ENCODE measurements around the gene FMN2. TPM values are rescaled to one million over a fixed set of nuclear protein-coding genes. Genes with fewer than 3 reads are reported as not detected.

Gene FMN2
- total RNA-seq, 1 experiment from 2014 or later: 0.59 TPM

GRCh38 chr1:240126821-240127220 lies 35.1 kb downstream of the FMN2 start:
- Histone ChIP-seq H4K91ac (ENCODE audit: insufficient read length, low read depth, low read length) (no peak overlapping the region), H3T11ph (ENCODE audit: low read length) (no peak overlapping the region), H3K9me3 (ENCODE audit: control insufficient read depth, low read depth, low read length) (no peaks in the 10 kb centered on the region), H3K14ac (ENCODE audit: insufficient read depth, low read length) (no peak overlapping the region), H3K27me3 (ENCODE audit: insufficient read depth, low read length) (no peaks in the 10 kb centered on the region), H3K27ac (ENCODE audit: insufficient read length, low read depth, low read length) (no peak overlapping the region), H3K18ac (ENCODE audit: insufficient read length, low read depth, low read length) (no peak overlapping the region), H2BK120ac (ENCODE audit: low read depth, low read length, poor library complexity, severe bottlenecking) (no peak overlapping the region), H3K4me1 (ENCODE audit: insufficient read depth, low read length) (no peaks in the 10 kb centered on the region), H4K5ac (ENCODE audit: insufficient read length, low read depth, low read length) (no peak overlapping the region), H3K23ac (ENCODE audit: insufficient read length, low read depth, low read length) (no peak overlapping the region), H3K23me2 (ENCODE audit: insufficient read length, low read depth, low read length, poor library complexity, severe bottlenecking) (no peaks in the 10 kb centered on the region), H3K4ac (ENCODE audit: low read depth, low read length) (no peak overlapping the region), H4K20me1 (ENCODE audit: control insufficient read depth, insufficient read depth, insufficient read length) (no peaks in the 10 kb centered on the region), H2BK12ac (ENCODE audit: insufficient read length, low read depth, low read length) (no peak overlapping the region), H4K8ac (replicated peaks; ENCODE audit: insufficient read length, low read depth, low read length) (no peak overlapping the region), H3K79me2 (ENCODE audit: insufficient read depth, low read length) (no peaks in the 10 kb centered on the region), H3K79me1 (ENCODE audit: insufficient read depth, low read depth, low read length, poor library complexity, severe bottlenecking) (no peaks in the 10 kb centered on the region), H2BK5ac (ENCODE audit: insufficient read length, low read length) (no peak overlapping the region), H2BK20ac (ENCODE audit: low read depth, low read length, poor library complexity, severe bottlenecking) (no peak overlapping the region), H2BK15ac (ENCODE audit: low read depth, low read length) (no peak overlapping the region), H3K4me2 (ENCODE audit: insufficient read depth, insufficient read length, low read length) (no peak overlapping the region), H3K56ac (ENCODE audit: insufficient read length, low read depth, low read length) (no peak overlapping the region), H3K9ac (ENCODE audit: extremely low read depth, insufficient read length, low read length) (no peak overlapping the region), H2AFZ (ENCODE audit: low read length) (no peak overlapping the region), H2AK5ac (ENCODE audit: insufficient read length, low read length) (no peak overlapping the region)
- no CpG with 5 or more reads among the region's 6 CpGs for WGBS (ENCODE audit: extremely low coverage, insufficient read length, low lambda C conversion rate)
- no peak for DNase-seq
- H3K27me3 Mint-ChIP-seq (ENCODE audit: low read depth): no peaks in the 10 kb centered on the region
- H3K36me3 Mint-ChIP-seq (ENCODE audit: insufficient read depth in 1 of 3, low read depth in 3 of 3): no peaks in the 10 kb centered on the region
- H3K4me1 Mint-ChIP-seq: peaks cover 0 to 3% of the 10 kb centered on the region in 2 experiments; a peak in 2 of 4 replicates
- no peaks in the 10 kb centered on the region for H3K9me3 Mint-ChIP-seq
- H3K27ac Mint-ChIP-seq: no peak overlapping the region
- TF ChIP-seq, protein P1, sequence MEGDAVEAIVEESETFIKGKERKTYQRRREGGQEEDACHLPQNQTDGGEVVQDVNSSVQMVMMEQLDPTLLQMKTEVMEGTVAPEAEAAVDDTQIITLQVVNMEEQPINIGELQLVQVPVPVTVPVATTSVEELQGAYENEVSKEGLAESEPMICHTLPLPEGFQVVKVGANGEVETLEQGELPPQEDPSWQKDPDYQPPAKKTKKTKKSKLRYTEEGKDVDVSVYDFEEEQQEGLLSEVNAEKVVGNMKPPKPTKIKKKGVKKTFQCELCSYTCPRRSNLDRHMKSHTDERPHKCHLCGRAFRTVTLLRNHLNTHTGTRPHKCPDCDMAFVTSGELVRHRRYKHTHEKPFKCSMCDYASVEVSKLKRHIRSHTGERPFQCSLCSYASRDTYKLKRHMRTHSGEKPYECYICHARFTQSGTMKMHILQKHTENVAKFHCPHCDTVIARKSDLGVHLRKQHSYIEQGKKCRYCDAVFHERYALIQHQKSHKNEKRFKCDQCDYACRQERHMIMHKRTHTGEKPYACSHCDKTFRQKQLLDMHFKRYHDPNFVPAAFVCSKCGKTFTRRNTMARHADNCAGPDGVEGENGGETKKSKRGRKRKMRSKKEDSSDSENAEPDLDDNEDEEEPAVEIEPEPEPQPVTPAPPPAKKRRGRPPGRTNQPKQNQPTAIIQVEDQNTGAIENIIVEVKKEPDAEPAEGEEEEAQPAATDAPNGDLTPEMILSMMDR (conservative IDR thresholded peaks at IDR 0.05): no peak
- no peak overlapping the region for H3K4me3 Mint-ChIP-seq
